Stimulated activated CD8-positive, alpha-beta memory T cell treated with anti-CD3 and anti-CD28 coated beads, Interleukin-15, amount 100 ng/mL, for 24 hours (primary cell): ENCODE data around the gene TMEM31.
"Not testable (repeated sequence)": the region's sequence is repeated elsewhere in the genome, so short reads cannot be mapped to it uniquely, and the experiment has no call there.

Experiments used
- DNase-seq: peaks from one replicate; pipeline ENCODE4 v3.0.0-alpha.2; 2020; ENCODE audit warnings: low read depth

TMEM31 gene

GRCh38 chrX:103726477-103726876 lies 15.8 kb downstream of the TMEM31 start:
- DNase-seq: no peak

DNA sequence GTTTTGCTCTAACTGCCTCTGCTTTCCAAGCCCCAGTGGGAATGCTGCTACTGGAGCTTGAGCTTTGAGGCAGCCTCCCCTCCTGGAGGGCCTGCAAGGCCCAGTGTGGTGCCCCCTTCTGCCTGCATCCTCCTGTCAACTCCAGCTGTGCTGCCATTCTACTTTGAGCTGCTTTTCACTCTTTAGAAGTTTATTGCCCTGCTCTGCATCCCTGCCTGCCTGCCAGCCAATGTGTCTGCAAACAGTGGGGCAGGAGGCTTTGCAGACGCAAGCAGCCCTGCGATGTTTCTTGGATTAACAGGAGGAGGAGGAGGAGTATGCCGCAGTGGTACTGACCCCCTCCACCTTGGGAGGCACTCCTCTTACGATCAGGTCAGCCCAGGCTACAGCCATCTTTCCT lies 16.4 kb downstream of the TMEM31 start:
- no peak for DNase-seq

GRCh38 chrX:103729015-103729414 lies 18.3 kb downstream of the TMEM31 start:
- no peak for DNase-seq

DNA sequence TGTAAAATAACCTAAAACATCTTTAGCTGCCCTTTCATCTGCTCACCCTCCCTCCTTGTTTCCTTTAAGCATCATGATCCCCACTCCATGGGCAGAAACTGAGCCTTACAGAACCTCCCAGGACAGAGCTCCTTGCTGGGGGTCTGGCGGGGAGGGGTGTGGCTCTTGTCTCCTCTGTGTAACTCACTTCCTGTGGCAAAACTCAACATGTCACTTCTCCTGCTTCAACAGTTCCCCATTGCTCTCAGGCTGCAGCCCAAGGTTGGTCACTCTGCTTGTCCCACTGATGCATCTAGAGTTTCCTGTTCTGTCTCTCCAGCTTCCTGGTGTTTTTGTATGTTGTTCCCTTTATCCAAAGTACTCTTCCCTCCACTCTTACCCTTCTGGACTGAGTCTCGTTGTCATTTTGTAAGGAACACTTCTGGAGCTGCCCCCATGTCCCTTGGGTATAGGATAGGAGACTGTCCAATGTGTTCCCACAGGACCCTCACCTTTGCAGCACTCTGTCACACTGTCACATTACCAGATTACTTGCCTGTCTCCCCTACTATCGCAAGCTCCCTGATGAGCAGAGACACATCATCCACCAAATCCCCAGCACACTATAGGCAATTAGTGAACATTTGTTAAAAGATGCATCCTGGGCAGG lies 19.6 kb downstream of the TMEM31 start:
- DNase-seq: no peak

DNA sequence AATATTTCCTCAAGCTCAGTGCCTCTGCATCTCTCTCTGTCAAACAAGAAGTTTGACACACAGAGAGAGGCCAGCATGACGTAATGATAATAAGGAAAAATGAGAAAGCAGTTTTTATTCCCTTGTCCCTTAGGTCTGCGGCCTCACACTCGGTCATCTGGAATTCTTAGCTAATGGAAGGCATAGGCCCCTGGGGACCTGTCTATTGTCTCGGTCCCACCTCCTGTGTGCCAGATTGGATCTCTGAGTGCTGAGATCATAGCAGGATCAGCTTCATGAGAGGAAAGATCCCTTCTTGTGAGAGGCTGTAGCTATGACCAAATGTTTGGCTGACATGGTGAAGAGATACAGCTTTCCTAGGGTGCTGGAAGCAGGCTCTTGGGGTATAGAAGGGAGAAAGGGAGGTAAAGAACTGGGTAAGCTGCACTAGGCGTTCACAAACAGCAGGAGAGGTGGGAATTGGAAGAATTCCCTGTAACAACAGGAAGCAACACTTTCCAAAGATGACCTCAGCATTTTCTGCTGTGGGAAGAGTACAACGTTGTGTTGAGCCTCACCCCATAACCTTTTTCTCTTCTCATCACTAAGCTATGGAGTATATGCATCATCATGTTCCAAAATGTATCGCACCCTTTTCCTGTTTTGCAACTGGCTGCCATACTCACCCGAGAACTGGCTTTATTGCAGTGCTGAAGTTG lies 20.2 kb downstream of the TMEM31 start:
- DNase-seq: no peak

DNA sequence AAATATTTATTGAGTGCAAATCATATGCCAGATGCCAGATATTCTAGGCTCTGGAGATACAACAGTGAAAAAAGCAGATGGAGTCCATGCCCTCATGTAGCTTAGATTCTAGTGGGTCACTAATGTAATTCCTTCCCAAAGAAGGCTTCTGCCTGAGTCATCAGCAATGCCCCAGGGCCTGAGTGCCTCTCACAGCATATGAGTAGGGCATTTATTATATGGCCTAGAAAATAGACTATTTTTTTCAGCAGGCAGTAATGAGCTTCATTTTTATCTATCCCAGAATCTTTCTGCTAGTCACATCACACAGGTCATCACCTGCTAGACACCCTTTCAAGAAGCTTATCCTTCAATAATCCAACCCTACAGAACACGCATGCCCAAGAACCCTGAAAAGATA lies 22.3 kb downstream of the TMEM31 start:
- no peak for DNase-seq

DNA sequence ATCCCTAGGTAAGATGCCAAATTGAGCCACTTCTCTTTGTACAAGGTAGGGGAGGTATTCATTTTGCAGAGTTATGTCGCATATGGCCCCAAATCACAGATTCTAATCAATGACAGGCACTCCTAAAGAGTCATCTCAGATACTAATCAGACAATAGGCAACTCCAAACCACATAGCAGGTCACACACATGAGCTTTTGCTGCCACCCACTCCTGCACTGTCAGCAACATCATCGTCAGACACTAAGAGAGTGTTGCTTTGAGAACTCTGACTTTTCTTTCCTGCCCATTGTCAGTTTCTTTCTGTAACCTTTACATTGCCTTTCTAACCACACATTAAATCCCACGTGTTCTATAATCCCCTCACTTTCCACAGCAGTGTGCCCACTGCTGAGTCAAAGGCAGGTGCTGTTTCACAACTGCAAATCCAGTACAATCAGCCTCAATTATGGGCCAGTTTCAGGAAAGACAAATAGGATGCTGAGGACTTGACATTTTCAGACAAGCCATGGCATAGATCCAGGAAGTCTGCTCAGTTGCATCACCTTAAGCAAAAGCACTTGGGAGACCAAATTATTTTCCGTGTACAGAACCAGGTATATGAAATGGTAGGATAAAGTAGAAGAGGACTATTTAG lies 23.5 kb downstream of the TMEM31 start:
- no peak for DNase-seq

DNA sequence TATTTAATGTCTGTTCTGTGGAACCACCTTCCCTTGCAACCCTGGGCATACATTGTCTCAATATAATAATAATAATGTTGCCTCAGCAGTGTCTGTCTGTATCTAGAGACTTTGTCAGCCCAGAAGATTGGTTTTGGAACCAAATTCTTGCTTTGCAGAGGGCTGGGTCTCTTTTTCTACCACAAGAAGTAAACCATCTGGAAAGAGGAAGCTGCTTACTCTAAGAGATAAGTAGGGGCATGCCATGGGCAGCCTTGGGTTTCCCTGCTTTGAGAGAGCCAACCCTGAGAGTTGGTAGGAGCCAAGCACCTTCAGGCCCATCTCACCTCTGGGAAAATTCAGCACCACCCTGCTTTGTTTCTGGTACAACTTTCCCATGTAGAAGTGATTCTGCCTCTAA lies 27.0 kb downstream of the TMEM31 start:
- no peak for DNase-seq

DNA sequence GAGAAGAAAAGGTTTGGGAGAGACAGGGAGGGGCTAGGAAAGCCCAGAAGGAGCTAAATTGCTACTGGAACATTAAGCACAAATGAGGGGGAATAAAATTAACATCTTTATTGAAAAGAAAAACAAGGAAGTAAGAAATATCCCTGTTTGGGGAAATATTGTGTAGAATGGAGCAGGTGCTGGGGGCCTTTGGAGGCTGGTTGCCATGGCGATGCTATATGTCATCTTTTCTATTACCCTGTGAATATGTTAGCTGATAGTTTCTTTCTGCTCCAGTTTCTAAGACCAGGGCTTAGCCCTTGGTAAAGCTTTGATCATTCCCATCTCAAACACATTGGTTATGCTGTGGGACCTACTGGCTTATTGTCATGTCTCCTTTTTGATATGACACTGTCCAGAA lies 28.7 kb downstream of the TMEM31 start:
- DNase-seq: no peak

DNA sequence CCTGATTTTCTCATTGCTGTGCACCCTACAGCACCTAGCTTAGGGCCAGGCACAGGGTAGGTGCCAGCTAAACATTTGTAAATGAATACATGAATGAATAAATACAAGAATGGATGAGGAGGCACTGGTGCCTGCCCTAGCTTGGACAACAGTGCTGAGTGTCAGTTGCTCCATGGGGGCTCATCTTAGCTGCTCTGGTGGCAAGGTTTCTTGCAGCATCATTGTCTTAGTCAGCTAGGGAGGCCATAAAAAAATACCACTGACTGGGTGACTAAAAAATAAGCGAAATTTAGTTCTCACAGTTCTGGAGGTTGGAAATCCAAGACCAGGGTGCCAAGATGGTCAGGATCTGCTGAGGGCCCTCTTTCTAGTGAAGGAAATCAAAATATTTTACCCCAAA lies 31.2 kb downstream of the TMEM31 start:
- DNase-seq: no peak

- no peak for DNase-seq
Observed at GRCh38 chrX:103742339-103742738, 31.6 kb downstream of the TMEM31 start.

GRCh38 chrX:103747163-103747562 lies 36.5 kb downstream of the TMEM31 start:
- DNase-seq: no peak

- no peak for DNase-seq
Observed at GRCh38 chrX:103754401-103754800, 43.7 kb downstream of the TMEM31 start.

DNA sequence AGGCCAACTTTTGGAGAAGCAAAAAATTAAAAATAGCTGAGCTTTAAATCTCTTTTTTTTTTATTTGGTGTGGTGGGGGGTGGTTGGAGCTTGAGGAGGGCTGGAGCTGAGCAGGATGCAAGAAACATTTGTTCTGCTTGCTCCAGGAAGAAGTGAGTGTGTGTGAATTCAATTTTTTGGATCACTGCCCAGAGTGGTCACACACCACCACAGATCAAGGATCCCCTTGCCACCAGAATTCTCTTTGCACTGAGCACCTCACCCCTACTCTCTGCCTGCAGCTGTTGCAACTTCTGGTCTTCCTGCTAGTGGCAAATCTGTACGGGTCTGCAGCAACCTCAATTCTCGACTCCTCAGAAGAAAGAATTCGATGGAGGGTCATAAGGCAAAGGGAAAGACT lies 46.0 kb downstream of the TMEM31 start:
- no peak for DNase-seq

GRCh38 chrX:103758555-103758954 lies 47.8 kb downstream of the TMEM31 start:
- DNase-seq: no peak

- DNase-seq: not testable (repeated sequence)
Observed at GRCh38 chrX:103763541-103763940, 52.8 kb downstream of the TMEM31 start.
